Activated T-helper 2 cell treated with anti-CD3 and anti-CD28 coated beads, Interferon-gamma antibody, Interleukin-2, Interleukin-4, amounts not matched to agents 10 μg/mL and 5 μg/mL and 100 μg/mL, durations not matched to agents 14 hours and 24 hours and 36 hours (primary cell): Measurements from ENCODE around the gene AURKAIP1. TPM values are rescaled to one million over a fixed set of nuclear protein-coding genes. Genes with fewer than 3 reads are reported as not detected.

Source experiments
- DNase-seq: peaks from one replicate; pipeline ENCODE4 v3.0.0; 2021; ENCODE audit warnings: low spot score
- H3K27ac Mint-ChIP-seq: one replicate; pipeline ENCODE4 v1.8.0; 2021; ENCODE audit warnings: mixed read lengths
- H3K27me3 Mint-ChIP-seq: one replicate; pipeline ENCODE4 v1.8.0; 2021; ENCODE audit warnings: low read depth, mixed read lengths
- H3K36me3 Mint-ChIP-seq: one replicate; pipeline ENCODE4 v1.8.0; 2021; ENCODE audit warnings: low read depth, mixed read lengths
- H3K4me1 Mint-ChIP-seq: one replicate; pipeline ENCODE4 v1.8.0; 2021; ENCODE audit warnings: low read depth, mixed read lengths
- H3K4me3 Mint-ChIP-seq: one replicate; pipeline ENCODE4 v1.8.0; 2021; ENCODE audit warnings: low read depth, mild to moderate bottlenecking, moderate library complexity, mixed read lengths
- H3K9me3 Mint-ChIP-seq: one replicate; pipeline ENCODE4 v1.8.0; 2021; ENCODE audit warnings: mixed read lengths
- intact Hi-C: fragments of 100-400 bp; cut with micrococcal nuclease; formaldehyde crosslinking; loops from one replicate; pipeline ENCODE4 v1.15.1; 2023
- total RNA-seq: library from RNA; stranded (reverse); gene quantifications from 2 replicates; pipeline ENCODE4 v1.2.3, GENCODE V29; 2022

The AURKAIP1 gene
- total RNA-seq, 1 donor from 2014 or later, result 133 TPM

- no peaks in the 10 kb centered on the region for H3K4me1 Mint-ChIP-seq
- no peak overlapping the region for H3K4me3 Mint-ChIP-seq
- H3K27ac Mint-ChIP-seq, result no peak overlapping the region
- no peak for DNase-seq
- peaks cover 16% of the 10 kb centered on the region for H3K36me3 Mint-ChIP-seq
- no peaks in the 10 kb centered on the region for H3K27me3 Mint-ChIP-seq
- intact Hi-C loops, result no loop called here
- H3K9me3 Mint-ChIP-seq, result no peaks in the 10 kb centered on the region
Measured at GRCh38 chr1:1334835-1335234, 40.2 kb downstream of the AURKAIP1 start.

DNA sequence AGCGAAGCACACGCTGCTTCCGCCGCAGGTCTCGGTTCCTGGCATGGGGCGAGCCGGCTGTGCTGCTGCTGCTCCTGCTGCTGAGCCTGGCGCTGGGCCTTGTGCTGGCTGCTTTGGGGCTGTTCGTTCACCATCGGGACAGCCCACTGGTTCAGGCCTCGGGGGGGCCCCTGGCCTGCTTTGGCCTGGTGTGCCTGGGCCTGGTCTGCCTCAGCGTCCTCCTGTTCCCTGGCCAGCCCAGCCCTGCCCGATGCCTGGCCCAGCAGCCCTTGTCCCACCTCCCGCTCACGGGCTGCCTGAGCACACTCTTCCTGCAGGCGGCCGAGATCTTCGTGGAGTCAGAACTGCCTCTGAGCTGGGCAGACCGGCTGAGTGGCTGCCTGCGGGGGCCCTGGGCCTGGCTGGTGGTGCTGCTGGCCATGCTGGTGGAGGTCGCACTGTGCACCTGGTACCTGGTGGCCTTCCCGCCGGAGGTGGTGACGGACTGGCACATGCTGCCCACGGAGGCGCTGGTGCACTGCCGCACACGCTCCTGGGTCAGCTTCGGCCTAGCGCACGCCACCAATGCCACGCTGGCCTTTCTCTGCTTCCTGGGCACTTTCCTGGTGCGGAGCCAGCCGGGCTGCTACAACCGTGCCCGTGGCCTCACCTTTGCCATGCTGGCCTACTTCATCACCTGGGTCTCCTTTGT is 41.3 kb downstream of the AURKAIP1 start:
- peaks cover 14% of the 10 kb centered on the region for H3K36me3 Mint-ChIP-seq
- intact Hi-C loops, result no loop called here
- no peaks in the 10 kb centered on the region for H3K27me3 Mint-ChIP-seq
- no peak for DNase-seq
- H3K27ac Mint-ChIP-seq, result no peak overlapping the region
- no peak overlapping the region for H3K4me3 Mint-ChIP-seq
- H3K9me3 Mint-ChIP-seq, result no peaks in the 10 kb centered on the region
- no peaks in the 10 kb centered on the region for H3K4me1 Mint-ChIP-seq

GRCh38 chr1:1332774-1333480 is 42.1 kb downstream of the AURKAIP1 start:
- H3K4me3 Mint-ChIP-seq, result no peak overlapping the region
- peaks cover 8% of the 10 kb centered on the region for H3K36me3 Mint-ChIP-seq
- no peak overlapping the region for H3K27ac Mint-ChIP-seq
- DNase-seq, result no peak
- no peaks in the 10 kb centered on the region for H3K9me3 Mint-ChIP-seq
- H3K27me3 Mint-ChIP-seq, result no peaks in the 10 kb centered on the region
- H3K4me1 Mint-ChIP-seq, result no peaks in the 10 kb centered on the region
- intact Hi-C loops, result no loop called here

DNA sequence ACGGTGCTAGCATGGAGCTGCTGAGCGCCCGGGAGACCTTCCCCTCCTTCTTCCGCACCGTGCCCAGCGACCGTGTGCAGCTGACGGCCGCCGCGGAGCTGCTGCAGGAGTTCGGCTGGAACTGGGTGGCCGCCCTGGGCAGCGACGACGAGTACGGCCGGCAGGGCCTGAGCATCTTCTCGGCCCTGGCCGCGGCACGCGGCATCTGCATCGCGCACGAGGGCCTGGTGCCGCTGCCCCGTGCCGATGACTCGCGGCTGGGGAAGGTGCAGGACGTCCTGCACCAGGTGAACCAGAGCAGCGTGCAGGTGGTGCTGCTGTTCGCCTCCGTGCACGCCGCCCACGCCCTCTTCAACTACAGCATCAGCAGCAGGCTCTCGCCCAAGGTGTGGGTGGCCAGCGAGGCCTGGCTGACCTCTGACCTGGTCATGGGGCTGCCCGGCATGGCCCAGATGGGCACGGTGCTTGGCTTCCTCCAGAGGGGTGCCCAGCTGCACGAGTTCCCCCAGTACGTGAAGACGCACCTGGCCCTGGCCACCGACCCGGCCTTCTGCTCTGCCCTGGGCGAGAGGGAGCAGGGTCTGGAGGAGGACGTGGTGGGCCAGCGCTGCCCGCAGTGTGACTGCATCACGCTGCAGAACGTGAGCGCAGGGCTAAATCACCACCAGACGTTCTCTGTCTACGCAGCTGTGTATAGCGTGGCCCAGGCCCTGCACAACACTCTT is 42.8 kb downstream of the AURKAIP1 start:
- H3K9me3 Mint-ChIP-seq, result no peaks in the 10 kb centered on the region
- intact Hi-C loops, result no loop called here
- no peak overlapping the region for H3K4me3 Mint-ChIP-seq
- no peaks in the 10 kb centered on the region for H3K4me1 Mint-ChIP-seq
- no peaks in the 10 kb centered on the region for H3K27me3 Mint-ChIP-seq
- H3K27ac Mint-ChIP-seq, result no peak overlapping the region
- peaks cover 11% of the 10 kb centered on the region for H3K36me3 Mint-ChIP-seq
- no peak for DNase-seq

DNA sequence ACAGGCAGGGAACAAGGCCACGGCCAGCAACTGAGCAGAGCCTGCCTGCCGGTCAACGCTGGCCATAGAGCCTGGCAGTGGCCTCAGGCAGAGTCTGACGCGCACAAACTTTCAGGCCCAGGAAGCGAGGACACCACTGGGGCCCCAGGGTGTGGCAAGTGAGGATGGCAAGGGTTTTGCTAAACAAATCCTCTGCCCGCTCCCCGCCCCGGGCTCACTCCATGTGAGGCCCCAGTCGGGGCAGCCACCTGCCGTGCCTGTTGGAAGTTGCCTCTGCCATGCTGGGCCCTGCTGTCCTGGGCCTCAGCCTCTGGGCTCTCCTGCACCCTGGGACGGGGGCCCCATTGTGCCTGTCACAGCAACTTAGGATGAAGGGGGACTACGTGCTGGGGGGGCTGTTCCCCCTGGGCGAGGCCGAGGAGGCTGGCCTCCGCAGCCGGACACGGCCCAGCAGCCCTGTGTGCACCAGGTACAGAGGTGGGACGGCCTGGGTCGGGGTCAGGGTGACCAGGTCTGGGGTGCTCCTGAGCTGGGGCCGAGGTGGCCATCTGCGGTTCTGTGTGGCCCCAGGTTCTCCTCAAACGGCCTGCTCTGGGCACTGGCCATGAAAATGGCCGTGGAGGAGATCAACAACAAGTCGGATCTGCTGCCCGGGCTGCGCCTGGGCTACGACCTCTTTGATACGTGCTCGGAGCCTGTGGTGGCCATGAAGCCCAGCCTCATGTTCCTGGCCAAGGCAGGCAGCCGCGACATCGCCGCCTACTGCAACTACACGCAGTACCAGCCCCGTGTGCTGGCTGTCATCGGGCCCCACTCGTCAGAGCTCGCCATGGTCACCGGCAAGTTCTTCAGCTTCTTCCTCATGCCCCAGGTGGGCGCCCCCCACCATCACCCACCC is 43.7 kb downstream of the AURKAIP1 start, which contains the start of gene TAS1R3:
Gene TAS1R3, plus strand, starts transcription at position 213 of the 898 bp plus-strand sequence. Its CDS starts 66 bp downstream, at position 279.
- no peak for DNase-seq
- intact Hi-C loops, result no loop called here
- Mint-ChIP-seq H3K4me3 (no peak within 1 kb of the TSS), H3K27ac (no peak within 1 kb of the TSS), H3K27me3 (no peaks in the 10 kb centered on the region), H3K36me3 (peaks cover 11% of the 10 kb centered on the region), H3K9me3 (no peaks in the 10 kb centered on the region), H3K4me1 (no peaks in the 10 kb centered on the region)

- no peak overlapping the region for H3K4me3 Mint-ChIP-seq
- H3K4me1 Mint-ChIP-seq, result peaks cover 3% of the 10 kb centered on the region
- intact Hi-C loops, result no loop called here
- H3K27ac Mint-ChIP-seq, result no peak overlapping the region
- H3K27me3 Mint-ChIP-seq, result no peaks in the 10 kb centered on the region
- no peaks in the 10 kb centered on the region for H3K9me3 Mint-ChIP-seq
- H3K36me3 Mint-ChIP-seq, result peaks cover 11% of the 10 kb centered on the region
- DNase-seq, result no peak
Measured at GRCh38 chr1:1330366-1331067, 44.5 kb downstream of the AURKAIP1 start.

DNA sequence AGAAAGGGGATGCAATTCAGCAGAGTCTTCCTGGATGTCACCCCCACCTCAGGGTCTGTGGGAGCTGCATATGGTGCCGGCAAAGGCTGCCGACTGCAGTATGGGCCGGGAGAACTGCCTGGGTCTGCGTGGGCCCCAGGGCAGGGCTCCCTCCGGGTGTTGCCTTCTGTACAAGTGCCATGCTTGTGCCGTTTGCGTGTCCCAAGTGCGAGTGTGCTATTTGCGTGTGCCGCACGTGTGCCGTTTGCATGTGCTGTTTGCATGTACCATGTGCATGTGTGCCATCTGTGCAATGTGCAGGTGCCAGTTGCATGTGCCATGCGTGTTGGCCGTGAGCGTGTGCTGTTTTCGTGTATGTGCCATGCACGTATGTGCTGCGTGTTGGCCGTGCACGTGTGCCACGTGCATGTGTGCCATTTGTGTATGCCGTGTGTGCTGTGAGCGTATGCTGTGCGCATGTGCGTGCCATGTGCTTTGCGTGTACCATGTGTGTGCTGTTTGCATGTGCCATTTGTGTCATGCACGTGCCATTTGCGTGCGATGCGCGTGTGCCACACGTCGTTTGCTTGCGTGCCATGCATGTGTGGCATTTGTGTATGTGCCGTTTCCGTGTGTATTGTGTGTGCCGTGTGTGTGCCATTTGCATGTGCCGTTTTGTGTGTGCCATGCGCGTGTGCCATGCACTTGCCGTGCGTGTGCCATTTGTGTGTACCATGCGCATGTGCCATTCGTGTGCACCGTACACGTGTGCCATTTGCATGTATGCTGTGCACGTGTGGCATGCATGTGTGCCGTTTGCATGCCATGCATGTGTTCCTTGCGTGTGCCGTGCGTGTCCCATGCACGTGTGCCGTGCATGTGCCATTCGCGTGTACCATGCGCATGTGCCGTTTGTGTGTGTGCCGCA is 45.5 kb downstream of the AURKAIP1 start:
- no peak overlapping the region for H3K27ac Mint-ChIP-seq
- H3K4me1 Mint-ChIP-seq, result peaks cover 7% of the 10 kb centered on the region
- intact Hi-C loops, result no loop called here
- H3K9me3 Mint-ChIP-seq, result no peaks in the 10 kb centered on the region
- H3K4me3 Mint-ChIP-seq, result no peak overlapping the region
- H3K36me3 Mint-ChIP-seq, result peaks cover 8% of the 10 kb centered on the region
- no peak for DNase-seq
- no peaks in the 10 kb centered on the region for H3K27me3 Mint-ChIP-seq

DNA sequence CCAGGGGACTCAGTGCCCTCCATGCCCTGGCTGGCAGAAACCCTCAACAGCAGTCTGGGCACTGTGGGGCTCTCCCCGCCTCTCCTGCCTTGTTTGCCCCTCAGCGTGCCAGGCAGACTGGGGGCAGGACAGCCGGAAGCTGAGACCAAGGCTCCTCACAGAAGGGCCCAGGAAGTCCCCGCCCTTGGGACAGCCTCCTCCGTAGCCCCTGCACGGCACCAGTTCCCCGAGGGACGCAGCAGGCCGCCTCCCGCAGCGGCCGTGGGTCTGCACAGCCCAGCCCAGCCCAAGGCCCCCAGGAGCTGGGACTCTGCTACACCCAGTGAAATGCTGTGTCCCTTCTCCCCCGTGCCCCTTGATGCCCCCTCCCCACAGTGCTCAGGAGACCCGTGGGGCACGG is 46.8 kb downstream of the AURKAIP1 start:
- Mint-ChIP-seq H3K27ac (no peak overlapping the region), H3K4me1 (peaks cover 10% of the 10 kb centered on the region), H3K36me3 (peaks cover 12% of the 10 kb centered on the region), H3K27me3 (no peaks in the 10 kb centered on the region), H3K4me3 (no peak overlapping the region), H3K9me3 (no peaks in the 10 kb centered on the region)
- DNase-seq, result no peak
- intact Hi-C loops, result no loop called here

GRCh38 chr1:1327291-1327690 is 47.7 kb downstream of the AURKAIP1 start:
- no peaks in the 10 kb centered on the region for H3K9me3 Mint-ChIP-seq
- no peak overlapping the region for H3K27ac Mint-ChIP-seq
- no peak for DNase-seq
- H3K4me1 Mint-ChIP-seq, result peaks cover 14% of the 10 kb centered on the region
- H3K4me3 Mint-ChIP-seq, result peak overlapping the region; percentile 30
- peaks cover 14% of the 10 kb centered on the region for H3K36me3 Mint-ChIP-seq
- intact Hi-C loops, result no loop called here
- no peaks in the 10 kb centered on the region for H3K27me3 Mint-ChIP-seq

- Mint-ChIP-seq H3K27ac (peak overlapping the region; percentile 38), H3K4me3 (peak overlapping the region; percentile 71), H3K36me3 (peaks cover 19% of the 10 kb centered on the region), H3K9me3 (no peaks in the 10 kb centered on the region), H3K27me3 (no peaks in the 10 kb centered on the region), H3K4me1 (peaks cover 18% of the 10 kb centered on the region)
- intact Hi-C loops, result no loop called here
- DNase-seq, result no peak
Measured at GRCh38 chr1:1326075-1326605, 48.9 kb downstream of the AURKAIP1 start.
